ENCODE results near the gene TNPO2. TPM values are rescaled to one million over a fixed set of nuclear protein-coding genes. Genes with fewer than 3 reads are reported as not detected.
"Not testable (repeated sequence)": the region's sequence is repeated elsewhere in the genome, so short reads cannot be mapped to it uniquely, and the experiment has no call there.

TNPO2 gene
- total RNA-seq, 1 experiment from 2014 or later = 89.5 TPM

- H3K4me1 Mint-ChIP-seq (ENCODE audit: insufficient read depth, unreplicated experiment) = peaks cover 12% of the 10 kb centered on the region
- peak overlapping the region; percentile 96 for H3K27ac Mint-ChIP-seq (ENCODE audit: low read depth, unreplicated experiment)
- BruUV-seq (replicated peaks) = no TSS peak
- ChIA-PET POLR2A (interaction anchor here (0.6 to 6.5 kb wide), 18 partner anchors 12 to 581 kb away, joined by 3 to 235 read pairs (median 3); partner anchors contain the start of genes DHPS, FBXW9, GADD45GIP1 and GET3), CTCF (interaction anchor here (0.7 to 3.8 kb wide), 5 partner anchors 9 to 38 kb away, joined by 3 to 32 read pairs (median 4); partner anchors contain the start of gene TRIR)
- no peaks in the 10 kb centered on the region for H3K9me3 Mint-ChIP-seq (ENCODE audit: unreplicated experiment)
- peaks cover 61% of the 10 kb centered on the region for H3K36me3 Mint-ChIP-seq (ENCODE audit: insufficient read depth, unreplicated experiment)
- H3K4me3 Mint-ChIP-seq (ENCODE audit: unreplicated experiment) = peak overlapping the region; percentile 96
- H3K27me3 Mint-ChIP-seq (ENCODE audit: insufficient read depth, unreplicated experiment) = no peaks in the 10 kb centered on the region
- peak; percentile 27 for DNase-seq (ENCODE audit: unreplicated experiment)
- intact Hi-C loops (cut with micrococcal nuclease) = loop anchor here (5.0 kb wide), 1 partner anchor 71 kb away; the partner anchor contains the start of gene JUNB
- no peak for TF ChIP-seq CTCF (IDR thresholded peaks at IDR 0.05; ENCODE audit: unreplicated experiment)
Observed at GRCh38 chr19:12720851-12721655, 2.7 kb downstream of the TNPO2 start.

- no TSS peak for BruUV-seq (replicated peaks)
- no peak for TF ChIP-seq CTCF (IDR thresholded peaks at IDR 0.05; ENCODE audit: unreplicated experiment)
- no peaks in the 10 kb centered on the region for H3K27me3 Mint-ChIP-seq (ENCODE audit: insufficient read depth, unreplicated experiment)
- H3K27ac Mint-ChIP-seq (ENCODE audit: low read depth, unreplicated experiment) = peak overlapping the region; percentile 96
- peaks cover 68% of the 10 kb centered on the region for H3K36me3 Mint-ChIP-seq (ENCODE audit: insufficient read depth, unreplicated experiment)
- intact Hi-C loops (cut with micrococcal nuclease) = loop anchor here (5.0 kb wide), 1 partner anchor 72 kb away; the partner anchor contains the start of gene JUNB
- POLR2A ChIA-PET = interaction anchor here (0.6 to 6.5 kb wide), 9 partner anchors 11 to 236 kb away, joined by 3 to 235 read pairs (median 3); partner anchors contain the start of genes DHPS, FBXW9, GADD45GIP1 and GET3
- peak overlapping the region; percentile 96 for H3K4me3 Mint-ChIP-seq (ENCODE audit: unreplicated experiment)
- no peak for DNase-seq (ENCODE audit: unreplicated experiment)
- H3K9me3 Mint-ChIP-seq (ENCODE audit: unreplicated experiment) = no peaks in the 10 kb centered on the region
- CTCF ChIA-PET = interaction anchor here (1.1 to 1.7 kb wide), 3 partner anchors 13 to 127 kb away, joined by 3 to 4 read pairs (median 3); no protein-coding TSS in a partner anchor
- H3K4me1 Mint-ChIP-seq (ENCODE audit: insufficient read depth, unreplicated experiment) = peaks cover 12% of the 10 kb centered on the region
Observed at GRCh38 chr19:12720296-12720695, 3.4 kb downstream of the TNPO2 start.

GRCh38 chr19:12715929-12716328 lies 7.8 kb downstream of the TNPO2 start:
- intact Hi-C loops (cut with micrococcal nuclease) = no loop called here
- H3K36me3 Mint-ChIP-seq (ENCODE audit: insufficient read depth, unreplicated experiment) = peaks cover 87% of the 10 kb centered on the region
- DNase-seq (ENCODE audit: unreplicated experiment) = no peak
- TF ChIP-seq CTCF (IDR thresholded peaks at IDR 0.05; ENCODE audit: unreplicated experiment) = no peak
- H3K4me3 Mint-ChIP-seq (ENCODE audit: unreplicated experiment) = no peak overlapping the region
- no peaks in the 10 kb centered on the region for H3K27me3 Mint-ChIP-seq (ENCODE audit: insufficient read depth, unreplicated experiment)
- no peak overlapping the region for H3K27ac Mint-ChIP-seq (ENCODE audit: low read depth, unreplicated experiment)
- peaks cover 6% of the 10 kb centered on the region for H3K4me1 Mint-ChIP-seq (ENCODE audit: insufficient read depth, unreplicated experiment)
- BruUV-seq (replicated peaks) = no TSS peak
- H3K9me3 Mint-ChIP-seq (ENCODE audit: unreplicated experiment) = no peaks in the 10 kb centered on the region
- CTCF ChIA-PET = interaction anchor here (0.7 to 2.2 kb wide), 5 partner anchors 42 to 132 kb away, joined by 3 to 6 read pairs (median 4); no protein-coding TSS in a partner anchor
- POLR2A ChIA-PET = interaction anchor here (1.7 kb wide), 1 partner anchor 19 kb away, joined by 5 read pairs; the partner anchor contains the start of gene FBXW9

GRCh38 chr19:12715102-12715501 lies 8.6 kb downstream of the TNPO2 start:
- no peak for DNase-seq (ENCODE audit: unreplicated experiment)
- ChIA-PET POLR2A (interaction anchor here (0.6 to 1.7 kb wide), 2 partner anchors 12 to 18 kb away, joined by 3 to 5 read pairs; partner anchors contain the start of gene FBXW9), CTCF (interaction anchor here (0.7 to 0.9 kb wide), 2 partner anchors 43 to 81 kb away, joined by 3 to 4 read pairs; no protein-coding TSS in a partner anchor)
- BruUV-seq (replicated peaks) = no TSS peak
- intact Hi-C loops (cut with micrococcal nuclease) = no loop called here
- H3K4me3 Mint-ChIP-seq (ENCODE audit: unreplicated experiment) = no peak overlapping the region
- H3K4me1 Mint-ChIP-seq (ENCODE audit: insufficient read depth, unreplicated experiment) = no peaks in the 10 kb centered on the region
- TF ChIP-seq CTCF (IDR thresholded peaks at IDR 0.05; ENCODE audit: unreplicated experiment) = no peak
- peaks cover 88% of the 10 kb centered on the region for H3K36me3 Mint-ChIP-seq (ENCODE audit: insufficient read depth, unreplicated experiment)
- no peak overlapping the region for H3K27ac Mint-ChIP-seq (ENCODE audit: low read depth, unreplicated experiment)
- no peaks in the 10 kb centered on the region for H3K9me3 Mint-ChIP-seq (ENCODE audit: unreplicated experiment)
- no peaks in the 10 kb centered on the region for H3K27me3 Mint-ChIP-seq (ENCODE audit: insufficient read depth, unreplicated experiment)

GRCh38 chr19:12713304-12713703 lies 10.4 kb downstream of the TNPO2 start:
- H3K4me1 Mint-ChIP-seq (ENCODE audit: insufficient read depth, unreplicated experiment); H3K27ac Mint-ChIP-seq (ENCODE audit: low read depth, unreplicated experiment); H3K27me3 Mint-ChIP-seq (ENCODE audit: insufficient read depth, unreplicated experiment); DNase-seq (ENCODE audit: unreplicated experiment); H3K4me3 Mint-ChIP-seq (ENCODE audit: unreplicated experiment); intact Hi-C loops (cut with micrococcal nuclease); H3K9me3 Mint-ChIP-seq (ENCODE audit: unreplicated experiment); BruUV-seq (replicated peaks): not testable (repeated sequence)
- ChIA-PET CTCF (interaction anchor here (0.7 to 1.4 kb wide), 6 partner anchors 14 to 83 kb away, joined by 3 to 4 read pairs (median 3); no protein-coding TSS in a partner anchor), POLR2A (interaction anchor here (1.1 kb wide), 1 partner anchor 16 kb away, joined by 4 read pairs; no protein-coding TSS in a partner anchor)
- peaks cover 96% of the 10 kb centered on the region for H3K36me3 Mint-ChIP-seq (ENCODE audit: insufficient read depth, unreplicated experiment)

Measured in MCF 10A (cell line).